GM23248 (cell line): ENCODE results near the gene SPDYA. TPM values are rescaled to one million over a fixed set of nuclear protein-coding genes. Genes with fewer than 3 reads are reported as not detected.
A peak's percentile ranks its signal among the peaks of the same experiment; 100 is the strongest.

ENCODE experiments used
- DNase-seq: peaks from one replicate; pipeline ENCODE4 v3.0.0-alpha.2; 2015
- H2AFZ ChIP-seq: fragments of 200-600 bp; sonication (generic); 2 replicates; pipeline ENCODE4 v1.6.1; 2016; ENCODE audit warnings: antibody characterized with exemption
- H3F3A ChIP-seq: fragments of 200-600 bp; sonication (generic); 2 replicates; pipeline ENCODE4 v1.6.1; 2016; ENCODE audit warnings: mild to moderate bottlenecking, antibody characterized with exemption, mixed run types; ENCODE audit not compliant: insufficient read depth
- H3K27ac ChIP-seq: fragments of 200-600 bp; sonication (generic); 2 replicates; pipeline ENCODE4 v1.5.1; 2016; ENCODE audit warnings: mild to moderate bottlenecking
- H3K27me3 ChIP-seq: fragments of 200-600 bp; sonication (generic); replicated peaks from 2 replicates; pipeline ENCODE4 v1.6.1; 2016; ENCODE audit warnings: mild to moderate bottlenecking; ENCODE audit not compliant: insufficient read depth
- H3K36me3 ChIP-seq: fragments of 200-600 bp; sonication (generic); 2 replicates; pipeline ENCODE4 v1.6.1; 2016; ENCODE audit warnings: low read depth, mild to moderate bottlenecking
- H3K4me1 ChIP-seq: fragments of 200-600 bp; sonication (generic); 2 replicates; pipeline ENCODE4 v1.6.1; 2016; ENCODE audit warnings: mild to moderate bottlenecking; ENCODE audit not compliant: insufficient read depth
- H3K4me2 ChIP-seq: fragments of 200-600 bp; sonication (generic); one replicate; pipeline ENCODE4 v1.6.1; 2016; ENCODE audit warnings: mild to moderate bottlenecking; ENCODE audit not compliant: unreplicated experiment
- H3K4me3 ChIP-seq: fragments of 200-600 bp; sonication (generic); 2 replicates; pipeline ENCODE4 v1.5.1; 2016; ENCODE audit warnings: mild to moderate bottlenecking
- H3K79me2 ChIP-seq: fragments of 200-600 bp; sonication (generic); 2 replicates; pipeline ENCODE4 v1.6.1; 2016; ENCODE audit warnings: mild to moderate bottlenecking; ENCODE audit not compliant: insufficient read depth
- H3K9ac ChIP-seq: fragments of 200-600 bp; sonication (generic); 2 replicates; pipeline ENCODE4 v1.6.1; 2016; ENCODE audit warnings: mild to moderate bottlenecking
- H3K9me2 ChIP-seq: fragments of 200-600 bp; sonication (generic); 2 replicates; pipeline ENCODE4 v1.6.1; 2016; ENCODE audit warnings: mixed run types, mild to moderate bottlenecking, moderate library complexity; ENCODE audit not compliant: insufficient read depth
- H3K9me3 ChIP-seq: fragments of 200-600 bp; sonication (generic); one replicate; pipeline ENCODE4 v1.6.1; 2017; ENCODE audit warnings: low read depth
- H4K20me1 ChIP-seq: fragments of 200-600 bp; sonication (generic); 2 replicates; pipeline ENCODE4 v1.6.0; 2016; ENCODE audit not compliant: insufficient read depth
- EZH2 ChIP-seq: fragments of 200-600 bp; sonication (generic); IDR thresholded peaks from 2 replicates; pipeline ENCODE4 v1.6.1; 2018; ENCODE audit warnings: antibody characterized with exemption, mild to moderate bottlenecking; ENCODE audit not compliant: insufficient read depth, poor library complexity, severe bottlenecking
- EZH2phosphoT487 ChIP-seq: fragments of 200-600 bp; sonication (generic); IDR thresholded peaks from 2 replicates; pipeline ENCODE4 v1.6.1; 2018; ENCODE audit warnings: antibody characterized with exemption, moderate library complexity, mild to moderate bottlenecking, low read depth; ENCODE audit not compliant: insufficient read depth
- WGBS, 2 experiments: methylation state at CpG; one replicate each; pipeline ENCODE4 v1.1.6; 2015 to 2017; ENCODE audit warnings: low lambda C conversion rate in 2 of 2, low coverage in 1 of 2; ENCODE audit errors: missing lambda C conversion rate in 2 of 2; 5-methylcytosine and 5-hydroxymethylcytosine counted together
- in situ Hi-C: fragments of 300-500 bp; cut with MboI; formaldehyde crosslinking; loops from 2 replicates; pipeline ENCODE4 v1.15.0; 2020
- polyA plus RNA-seq: library from polyadenylated mRNA; unstranded; fragments of >200 nt; fragmentation: Nextera tagmentation; extraction: Ambion mirVana; gene quantifications from 2 replicates; pipeline ENCODE4 v1.2.1, GENCODE V29; 2016
- total RNA-seq: library from RNA; depleted of rRNA; stranded (reverse); fragments of >200 nt; shearing (Covaris generic); gene quantifications from 2 replicates; pipeline ENCODE4 v1.2.3, GENCODE V29; 2014

Gene SPDYA
- total and polyA plus RNA-seq, 2 experiments from 2014 or later, result 1.2 TPM; not detected in 1

DNA sequence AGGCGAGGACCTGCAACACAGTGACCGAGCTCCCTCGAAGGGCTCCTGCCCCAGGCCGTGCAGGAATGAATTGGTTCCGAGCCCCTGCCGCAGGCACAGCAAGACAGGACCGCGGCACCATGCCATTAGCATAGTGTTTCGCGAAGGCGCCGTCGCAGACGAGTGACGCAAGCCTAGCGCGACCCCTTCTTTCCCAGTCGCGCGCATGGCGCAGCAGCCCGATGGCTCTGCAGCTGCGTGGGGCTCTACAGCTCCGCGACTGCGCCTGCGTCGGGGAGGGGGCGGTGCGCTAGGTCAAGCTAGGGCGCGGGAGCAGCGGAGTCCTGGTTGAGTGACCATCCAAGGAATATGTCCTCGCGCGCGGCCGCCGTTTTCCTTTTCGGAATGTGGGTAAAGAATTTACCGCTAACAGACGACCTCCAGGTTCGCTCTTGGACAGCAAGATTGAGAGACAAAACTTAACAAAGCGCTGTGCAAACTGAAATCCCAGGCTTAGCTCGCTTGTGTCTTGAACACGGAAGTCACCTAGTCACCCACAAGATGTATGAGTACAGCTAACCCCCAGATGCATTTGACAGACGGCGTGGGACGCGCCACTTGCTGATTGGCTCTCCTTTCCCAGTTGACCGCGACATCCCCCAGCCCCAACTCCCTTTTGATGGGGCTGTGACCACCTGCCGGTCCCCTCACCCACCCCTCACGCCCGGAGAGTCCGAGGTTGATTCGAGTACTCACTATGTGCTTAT lies 59.7 kb downstream of the SPDYA start, which contains the start of gene TRMT61B:
TSS of gene TRMT61B (minus strand) at position 164 of the 746 bp plus-strand sequence. CDS start at position 132, 32 bp downstream.
- Histone ChIP-seq H3K27me3 (no peaks in the 10 kb centered on the region), H3K4me1 (peaks cover 19% of the 10 kb centered on the region), H3K4me2 (peak within 1 kb of the TSS; percentile 94), H3K4me3 (peak within 1 kb of the TSS; percentile 97), H2AFZ (peak within 1 kb of the TSS; percentile 96), H3K9me2 (no peaks in the 10 kb centered on the region), H3F3A (0 out of 2 replicates have a peak, but pooled peaks cover 5% of the 10 kb centered on the region), H3K9me3 (no peaks in the 10 kb centered on the region), H3K79me2 (peaks cover 45% of the 10 kb centered on the region), H4K20me1 (no peaks in the 10 kb centered on the region), H3K9ac (peak within 1 kb of the TSS; percentile 95), H3K36me3 (no peaks in the 10 kb centered on the region), H3K27ac (peak within 1 kb of the TSS; percentile 76)
- 1% methylated on average over 57 of the region's 57 CpGs for WGBS, 2 experiments
- TF ChIP-seq EZH2 (no peak), EZH2phosphoT487 (no peak)
- peak; percentile 98 for DNase-seq
- in situ Hi-C loops, result no loop called here

- Histone ChIP-seq H3K4me1 (peaks cover 19% of the 10 kb centered on the region), H3K27me3 (no peaks in the 10 kb centered on the region), H3F3A (0 out of 2 replicates have a peak, but pooled peaks cover 5% of the 10 kb centered on the region), H3K36me3 (no peaks in the 10 kb centered on the region), H3K9me3 (no peaks in the 10 kb centered on the region), H3K9me2 (no peaks in the 10 kb centered on the region), H3K79me2 (peaks cover 33% of the 10 kb centered on the region), H3K4me3 (no peak overlapping the region), H4K20me1 (no peaks in the 10 kb centered on the region), H3K9ac (no peak overlapping the region), H3K27ac (no peak overlapping the region), H2AFZ (peak overlapping the region; percentile 96; the same call in 1 of the 2 replicates), H3K4me2 (no peak overlapping the region)
- DNase-seq, result no peak
- 53 to 59% methylated on average over 3 of the region's 3 CpGs for WGBS, 2 experiments
- in situ Hi-C loops, result no loop called here
- TF ChIP-seq EZH2phosphoT487 (no peak), EZH2 (no peak)
Observed at GRCh38 chr2:28871620-28872019, 61.0 kb downstream of the SPDYA start.

GRCh38 chr2:28880193-28880592 lies 69.6 kb downstream of the SPDYA start:
- Histone ChIP-seq H3K4me1 (no peaks in the 10 kb centered on the region), H3K9me3 (no peaks in the 10 kb centered on the region), H3K9me2 (no peaks in the 10 kb centered on the region), H3K9ac (no peak overlapping the region), H3K4me2 (no peak overlapping the region), H3K27me3 (0 out of 2 replicates have a peak, but pooled peaks cover 6% of the 10 kb centered on the region), H3K27ac (no peak overlapping the region), H4K20me1 (no peaks in the 10 kb centered on the region), H3K4me3 (no peak overlapping the region), H3K36me3 (no peaks in the 10 kb centered on the region), H2AFZ (no peak overlapping the region), H3K79me2 (no peaks in the 10 kb centered on the region), H3F3A (no peaks in the 10 kb centered on the region)
- no peak for DNase-seq
- TF ChIP-seq EZH2phosphoT487, result no peak
- TF ChIP-seq EZH2, result no peak
- 91 to 100% methylated on average over 1 of the region's 1 CpG for WGBS, 2 experiments
- in situ Hi-C loops, result no loop called here

- no peak for DNase-seq
- peaks cover 29% of the 10 kb centered on the region for H3K4me1 ChIP-seq
- in situ Hi-C loops, result no loop called here
- 97 to 98% methylated on average over 21 of the region's 21 CpGs for WGBS, 2 experiments
- H3F3A ChIP-seq, result peaks cover 25% of the 10 kb centered on the region
- H3K9me2 ChIP-seq, result no peaks in the 10 kb centered on the region
- H3K36me3 ChIP-seq, result no peaks in the 10 kb centered on the region
- H3K4me3 ChIP-seq, result no peak overlapping the region
- TF ChIP-seq EZH2phosphoT487 (no peak), EZH2 (no peak)
- peaks cover 40% of the 10 kb centered on the region for H3K79me2 ChIP-seq
- no peak overlapping the region for H3K27ac ChIP-seq
- no peak overlapping the region for H2AFZ ChIP-seq
- no peak overlapping the region for H3K4me2 ChIP-seq
- H3K27me3 ChIP-seq, result no peaks in the 10 kb centered on the region
- H3K9me3 ChIP-seq, result no peaks in the 10 kb centered on the region
- peaks cover 14% of the 10 kb centered on the region; the same call in 1 of the 2 replicates for H4K20me1 ChIP-seq
- H3K9ac ChIP-seq, result no peak overlapping the region
Observed at GRCh38 chr2:28893488-28893887, 82.9 kb downstream of the SPDYA start.
